Trophoblast cell (in vitro differentiated cells and primary cell): ENCODE results near the gene NPIPB9.
"Not testable (repeated sequence)": the region's sequence is repeated elsewhere in the genome, so short reads cannot be mapped to it uniquely, and the experiment has no call there.

Experiments
- DNase-seq, 2 donors: peaks; one replicate each; pipeline ENCODE4 v3.0.0-alpha.2; 2016
- H2AFZ ChIP-seq: 2 replicates; pipeline ENCODE4 v1.6.1; 2013; ENCODE audit warnings: low read length, moderate library complexity, mild to moderate bottlenecking; ENCODE audit not compliant: insufficient read depth, poor library complexity
- H2AK5ac ChIP-seq: 2 replicates; pipeline ENCODE4 v1.6.1; 2013; ENCODE audit warnings: mild to moderate bottlenecking, low read length
- H2BK120ac ChIP-seq: 2 replicates; pipeline ENCODE4 v1.6.1; 2013; ENCODE audit warnings: low read length, mild to moderate bottlenecking, moderate library complexity; ENCODE audit not compliant: insufficient read depth, poor library complexity
- H2BK12ac ChIP-seq: 2 replicates; pipeline ENCODE4 v1.6.1; 2013; ENCODE audit warnings: mild to moderate bottlenecking, low read length, moderate library complexity
- H2BK5ac ChIP-seq: 2 replicates; pipeline ENCODE4 v1.6.1; 2013; ENCODE audit warnings: low read length, low read depth, moderate library complexity, mild to moderate bottlenecking; ENCODE audit not compliant: poor library complexity
- H3K14ac ChIP-seq: 2 replicates; pipeline ENCODE4 v1.6.1; 2013; ENCODE audit warnings: mild to moderate bottlenecking, low read length
- H3K18ac ChIP-seq: 2 replicates; pipeline ENCODE4 v1.6.1; 2013; ENCODE audit warnings: mild to moderate bottlenecking, low read length
- H3K23ac ChIP-seq: 2 replicates; pipeline ENCODE4 v1.6.1; 2013; ENCODE audit warnings: low read length
- H3K27ac ChIP-seq: 2 replicates; pipeline ENCODE4 v1.5.1; 2013; ENCODE audit warnings: low read depth, mild to moderate bottlenecking, inconsistent platforms, low read length, moderate library complexity
- H3K27me3 ChIP-seq: 2 replicates; pipeline ENCODE4 v1.6.1; 2013; ENCODE audit warnings: inconsistent platforms, mild to moderate bottlenecking, low read length, moderate library complexity; ENCODE audit not compliant: insufficient read depth
- H3K36me3 ChIP-seq, 2 experiments: 1 replicate in 1 of 2; 2 replicates in 1 of 2; pipeline ENCODE4 v1.6.1; 2013; ENCODE audit warnings: low read length in 2 of 2, mild to moderate bottlenecking in 2 of 2, moderate library complexity in 1 of 2; ENCODE audit not compliant: insufficient read depth in 2 of 2, control insufficient read depth in 1 of 2
- H3K4ac ChIP-seq: 2 replicates; pipeline ENCODE4 v1.6.1; 2013; ENCODE audit warnings: low read depth, mild to moderate bottlenecking, low read length, moderate library complexity
- H3K4me1 ChIP-seq, 2 experiments: 1 replicate in 1 of 2; 2 replicates in 1 of 2; pipeline ENCODE4 v1.6.1; 2013; ENCODE audit warnings: low read length in 2 of 2, mild to moderate bottlenecking in 2 of 2, moderate library complexity in 1 of 2; ENCODE audit not compliant: insufficient read depth in 2 of 2, control insufficient read depth in 1 of 2
- H3K4me2 ChIP-seq: 2 replicates; pipeline ENCODE4 v1.6.1; 2013; ENCODE audit warnings: inconsistent platforms, mild to moderate bottlenecking, low read length, moderate library complexity
- H3K4me3 ChIP-seq: 2 replicates; pipeline ENCODE4 v1.5.1; 2013; ENCODE audit warnings: mild to moderate bottlenecking, low read depth, low read length, inconsistent platforms
- H3K79me1 ChIP-seq: one replicate; pipeline ENCODE4 v1.6.1; 2013; ENCODE audit warnings: low read length
- H3K79me2 ChIP-seq: 2 replicates; pipeline ENCODE4 v1.6.1; 2013; ENCODE audit warnings: low read length, mild to moderate bottlenecking; ENCODE audit not compliant: control insufficient read depth, insufficient read depth, poor library complexity
- H3K9ac ChIP-seq: 2 replicates; pipeline ENCODE4 v1.6.1; 2013; ENCODE audit warnings: mild to moderate bottlenecking, low read length
- H3K9me3 ChIP-seq: 2 replicates; pipeline ENCODE4 v1.6.1; 2013; ENCODE audit warnings: low read depth, mild to moderate bottlenecking, control low read depth, inconsistent platforms, low read length; ENCODE audit not compliant: insufficient read depth
- H4K12ac ChIP-seq: 2 replicates; pipeline ENCODE4 v1.6.1; 2013; ENCODE audit warnings: low read depth, mild to moderate bottlenecking, low read length, moderate library complexity
- H4K8ac ChIP-seq: 2 replicates; pipeline ENCODE4 v1.6.1; 2013; ENCODE audit warnings: low read depth, mild to moderate bottlenecking, low read length, moderate library complexity
- H4K91ac ChIP-seq: one replicate; pipeline ENCODE4 v1.6.1; 2013; ENCODE audit warnings: low read depth, mild to moderate bottlenecking, low read length, moderate library complexity
- WGBS: extraction: QIAGEN DNeasy Blood & Tissue Kit; methylation state at CpG from one replicate; pipeline ENCODE4 v1.1.7; 2013; ENCODE audit warnings: missing lambda C conversion rate; ENCODE audit not compliant: insufficient read length, insufficient coverage; ENCODE audit errors: extremely low coverage; 5-methylcytosine and 5-hydroxymethylcytosine counted together

Gene NPIPB9

DNA sequence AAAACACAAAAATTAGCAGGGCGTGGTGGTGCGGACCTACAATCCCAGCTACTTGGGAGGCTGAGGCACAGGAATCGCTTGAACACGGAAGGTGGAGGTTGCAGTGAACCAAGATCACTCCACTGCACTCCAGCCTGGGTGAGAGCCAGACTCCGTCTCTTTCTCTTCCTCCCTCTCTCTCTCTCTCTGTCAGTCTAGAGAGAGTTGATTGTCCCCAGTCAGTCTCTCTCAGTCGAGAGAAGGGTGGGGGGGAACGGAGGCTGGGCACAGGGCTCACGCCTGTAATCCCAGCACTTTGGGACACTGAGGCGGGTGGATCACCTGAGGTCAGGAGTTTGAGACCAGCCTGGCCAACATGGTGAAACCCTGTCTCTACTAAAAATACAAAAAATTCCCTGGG, 10.3 kb upstream of the NPIPB9 start:
- H3K23ac ChIP-seq, H3K79me2 ChIP-seq, H2AFZ ChIP-seq, H3K14ac ChIP-seq, DNase-seq, H4K12ac ChIP-seq, H3K79me1 ChIP-seq, H2BK12ac ChIP-seq, H3K4me3 ChIP-seq, H3K27me3 ChIP-seq, H2BK5ac ChIP-seq, H3K4ac ChIP-seq, H2AK5ac ChIP-seq, H4K91ac ChIP-seq, H2BK120ac ChIP-seq, H3K18ac ChIP-seq, H4K8ac ChIP-seq, H3K4me2 ChIP-seq, H3K27ac ChIP-seq, H3K9me3 ChIP-seq, H3K36me3 ChIP-seq, H3K4me1 ChIP-seq, H3K9ac ChIP-seq: not testable (repeated sequence)
- no CpG with 5 or more reads among the region's 9 CpGs for WGBS

GRCh38 chr16:28746618-28747350, 4.8 kb upstream of the NPIPB9 start:
- not testable (repeated sequence) for H4K91ac ChIP-seq, H3K4me2 ChIP-seq, H2AK5ac ChIP-seq, H3K36me3 ChIP-seq, DNase-seq, H3K27ac ChIP-seq, H2BK12ac ChIP-seq, H3K23ac ChIP-seq, H3K27me3 ChIP-seq, H2BK5ac ChIP-seq, H4K8ac ChIP-seq, H3K14ac ChIP-seq, H3K4me1 ChIP-seq, H2BK120ac ChIP-seq, H3K79me2 ChIP-seq, H4K12ac ChIP-seq, H3K4ac ChIP-seq, H3K4me3 ChIP-seq, H3K9ac ChIP-seq, H3K18ac ChIP-seq, H3K79me1 ChIP-seq, H2AFZ ChIP-seq, H3K9me3 ChIP-seq
- WGBS: no CpG with 5 or more reads among the region's 62 CpGs

GRCh38 chr16:28749997-28750465, 1.6 kb upstream of the NPIPB9 start:
- H3K14ac ChIP-seq, H3K18ac ChIP-seq, H3K4me3 ChIP-seq, H4K91ac ChIP-seq, H2BK120ac ChIP-seq, H3K4ac ChIP-seq, H3K36me3 ChIP-seq, H3K79me1 ChIP-seq, DNase-seq, H3K23ac ChIP-seq, H2BK12ac ChIP-seq, H2AK5ac ChIP-seq, H3K9me3 ChIP-seq, H2AFZ ChIP-seq, H3K27me3 ChIP-seq, H3K4me1 ChIP-seq, H4K12ac ChIP-seq, H3K27ac ChIP-seq, H3K9ac ChIP-seq, H2BK5ac ChIP-seq, H3K79me2 ChIP-seq, H4K8ac ChIP-seq: not testable (repeated sequence)
- peak overlapping the region; percentile 36 for H3K4me2 ChIP-seq
- WGBS: no CpG with 5 or more reads among the region's 33 CpGs

GRCh38 chr16:28750469-28751067, 1.0 kb upstream of the NPIPB9 start:
- H3K4me3 ChIP-seq, H3K9me3 ChIP-seq, H4K8ac ChIP-seq, H2BK120ac ChIP-seq, H2BK12ac ChIP-seq, H4K12ac ChIP-seq, H4K91ac ChIP-seq, H2AFZ ChIP-seq, H3K4me1 ChIP-seq, H3K18ac ChIP-seq, DNase-seq, H3K36me3 ChIP-seq, H3K4ac ChIP-seq, H3K27me3 ChIP-seq, H3K4me2 ChIP-seq, H2BK5ac ChIP-seq, H3K14ac ChIP-seq, H2AK5ac ChIP-seq, H3K9ac ChIP-seq, H3K79me1 ChIP-seq, H3K27ac ChIP-seq, H3K79me2 ChIP-seq, H3K23ac ChIP-seq: not testable (repeated sequence)
- no CpG with 5 or more reads among the region's 48 CpGs for WGBS
